HCT116 (cell line): ENCODE results near the gene PGBD5. TPM values are rescaled to one million over a fixed set of nuclear protein-coding genes. Genes with fewer than 3 reads are reported as not detected.

Experiments used
- ATAC-seq: fragments of 200-7000 bp; cut with Tn5 transposase; 2 replicates; pipeline ENCODE4 v1.9.1; 2020; ENCODE audit warnings: mild to moderate bottlenecking, moderate library complexity
- BruUV-seq: library from RNA; stranded (reverse); fragments of 400-500 nt; replicated peaks from 2 replicates; lab custom pipeline; 2021; lab: Mats Ljungman, UMichigan
- CTCF ChIA-PET: fragments of 300-600 bp; sonication (Branson Sonifier 250); formaldehyde crosslinking; loops from one replicate; lab custom pipeline; 2021; ENCODE audit warnings: antibody characterized with exemption; lab: Charles Lee
- POLR2A ChIA-PET: fragments of 300-600, 350-600 bp; sonication (Branson Sonifier 250); formaldehyde crosslinking; loops from one replicate; lab custom pipeline; 2021; ENCODE audit warnings: antibody characterized with exemption; lab: Charles Lee
- RAD21 ChIA-PET, 2 experiments: fragments of 300-600 bp; sonication (Branson Sonifier 250); formaldehyde crosslinking; loops; one replicate each; lab custom pipeline; 2023; ENCODE audit warnings: low total read pairs in 2 of 2; ENCODE audit not compliant: uncharacterized antibody in 2 of 2, unreplicated experiment in 2 of 2, low non-redundant PET in 1 of 2; lab: Charles Lee
- DNase-seq: peaks from one replicate; pipeline ENCODE4 v3.0.0-alpha.2; 2010; ENCODE audit warnings: low read depth, low spot score
- H2AFZ ChIP-seq: fragments of 200-600 bp; shearing (Covaris generic), sonication (generic); 2 replicates; pipeline ENCODE4 v1.6.1; 2017; ENCODE audit warnings: low read depth, mixed run types, mixed read lengths, antibody characterized with exemption, low read length; ENCODE audit not compliant: poor library complexity, severe bottlenecking
- H3K27ac ChIP-seq: 2 replicates; pipeline ENCODE4 v1.5.1; 2012; ENCODE audit warnings: low read depth, low read length
- H3K27me3 ChIP-seq: fragments of 200-600 bp; sonication (generic); 2 replicates; pipeline ENCODE4 v1.6.1; 2016; ENCODE audit warnings: mixed run types, low read length, mixed read lengths; ENCODE audit not compliant: insufficient read depth
- H3K36me3 ChIP-seq, 2 experiments: fragments of 200-500 bp in 1 of 2; fragments of 200-600 bp in 1 of 2; sonication (Bioruptor generic) in 1 of 2; sonication (generic) in 1 of 2; 2 replicates each; pipeline versions ENCODE4 v1.5.1 to v1.6.1; 2014 to 2016; ENCODE audit warnings: low read length in 2 of 2, inconsistent platforms in 1 of 2, mixed read lengths in 1 of 2, mixed run types in 1 of 2; ENCODE audit not compliant: insufficient read depth in 2 of 2, control insufficient read depth in 1 of 2
- H3K4me1 ChIP-seq, 2 experiments: fragments of 200-600 bp in 1 of 2; sonication (generic) in 1 of 2; 2 replicates each; pipeline versions ENCODE4 v1.5.1 to v1.6.1; 2012 to 2017; ENCODE audit warnings: low read length in 2 of 2, inconsistent platforms in 1 of 2, mild to moderate bottlenecking in 1 of 2, mixed read lengths in 1 of 2, mixed run types in 1 of 2, moderate library complexity in 1 of 2; ENCODE audit not compliant: insufficient read depth in 2 of 2, control insufficient read depth in 1 of 2
- H3K4me2 ChIP-seq: fragments of 200-600 bp; sonication (generic); 2 replicates; pipeline ENCODE4 v1.6.1; 2017; ENCODE audit warnings: mixed run types, low read length, mixed read lengths
- H3K4me3 ChIP-seq, 2 experiments: fragments of 200-600 bp in 1 of 2; sonication (generic) in 1 of 2; replicated peaks in 1 of 2; 2 replicates each; pipeline ENCODE4 v1.5.1; 2011 to 2016; ENCODE audit warnings: low read length in 2 of 2, control low read depth in 1 of 2, low read depth in 1 of 2, mild to moderate bottlenecking in 1 of 2, mixed read lengths in 1 of 2, mixed run types in 1 of 2
- H3K79me2 ChIP-seq: fragments of 200-600 bp; sonication (generic); 2 replicates; pipeline ENCODE4 v1.6.1; 2017; ENCODE audit warnings: mild to moderate bottlenecking, mixed run types, low read length, moderate library complexity, mixed read lengths; ENCODE audit not compliant: insufficient read depth
- H3K9ac ChIP-seq: fragments of 200-600 bp; sonication (generic); 2 replicates; pipeline ENCODE4 v1.6.1; 2016; ENCODE audit warnings: low read length, mixed read lengths
- H3K9me2 ChIP-seq: fragments of 200-600 bp; sonication (generic), shearing (Covaris generic); 2 replicates; pipeline ENCODE4 v1.6.1; 2017; ENCODE audit warnings: mixed run types, mild to moderate bottlenecking, moderate library complexity; ENCODE audit not compliant: insufficient read depth
- H3K9me3 ChIP-seq, 2 experiments: fragments of 200-500 bp in 1 of 2; fragments of 200-600 bp in 1 of 2; sonication (Bioruptor generic) in 1 of 2; sonication (generic) in 1 of 2; 2 replicates each; pipeline ENCODE4 v1.6.1; 2014 to 2017; ENCODE audit warnings: low read length in 2 of 2, mixed read lengths in 2 of 2, inconsistent platforms in 1 of 2, low read depth in 1 of 2, mild to moderate bottlenecking in 1 of 2, mixed run types in 1 of 2, moderate library complexity in 1 of 2; ENCODE audit not compliant: control insufficient read depth in 1 of 2, insufficient read depth in 1 of 2
- H4K20me1 ChIP-seq: fragments of 200-600 bp; sonication (generic), shearing (Covaris generic); 2 replicates; pipeline ENCODE4 v1.6.1; 2017; ENCODE audit warnings: mixed run types, mild to moderate bottlenecking, moderate library complexity; ENCODE audit not compliant: insufficient read depth
- ATF3 ChIP-seq: IDR thresholded peaks from 2 replicates; pipeline ENCODE4 v1.6.1; 2012
- CBX3 ChIP-seq: IDR thresholded peaks from 2 replicates; pipeline ENCODE4 v1.6.1; 2012; ENCODE audit warnings: low read depth
- CEBPB ChIP-seq: IDR thresholded peaks from 2 replicates; pipeline ENCODE4 v1.6.1; 2012; ENCODE audit warnings: low read depth
- ELF1 ChIP-seq: IDR thresholded peaks from 2 replicates; pipeline ENCODE4 v1.6.1; 2012; ENCODE audit warnings: low read depth, borderline replicate concordance
- EZH2phosphoT487 ChIP-seq: fragments of 200-600 bp; IDR thresholded peaks from 2 replicates; pipeline ENCODE4 v1.6.1; 2018; ENCODE audit warnings: antibody characterized with exemption, borderline replicate concordance
- MAX ChIP-seq: IDR thresholded peaks from 2 replicates; pipeline ENCODE4 v1.6.1; 2012
- POLR2A ChIP-seq: IDR thresholded peaks from 2 replicates; pipeline ENCODE4 v1.7.0; 2011; ENCODE audit warnings: borderline replicate concordance; ENCODE audit not compliant: insufficient read depth, insufficient read length; ENCODE audit errors: extremely low read depth
- POLR2AphosphoS5 ChIP-seq: IDR thresholded peaks from 2 replicates; pipeline ENCODE4 v1.6.1; 2011; ENCODE audit warnings: mild to moderate bottlenecking, low read depth, low read length, moderate library complexity
- RAD21 ChIP-seq: IDR thresholded peaks from 2 replicates; pipeline ENCODE4 v1.6.1; 2012; ENCODE audit warnings: low read depth, mild to moderate bottlenecking
- SRF ChIP-seq: IDR thresholded peaks from 2 replicates; pipeline ENCODE4 v1.6.1; 2012; ENCODE audit warnings: low read depth
- YY1 ChIP-seq: IDR thresholded peaks from 2 replicates; pipeline ENCODE4 v1.6.1; 2011; ENCODE audit warnings: low read length, low read depth, moderate library complexity, mild to moderate bottlenecking; ENCODE audit not compliant: insufficient replicate concordance; ENCODE audit errors: extremely low read depth
- intact Hi-C: fragments of 100-400 bp; cut with micrococcal nuclease; formaldehyde crosslinking; loops from 2 replicates; pipeline ENCODE4 v1.10.0; 2022
- total RNA-seq: library from RNA; stranded (reverse); gene quantifications from one replicate; pipeline ENCODE4 v1.2.1, GENCODE V29; 2021; ENCODE audit not compliant: unreplicated experiment
- TF ChIP-seq, protein P1 (sequence below): IDR thresholded peaks from 2 replicates; pipeline ENCODE4 v1.6.1; 2011; ENCODE audit warnings: mild to moderate bottlenecking, low read length, moderate library complexity; ENCODE audit not compliant: insufficient replicate concordance; ENCODE audit errors: extremely low read depth

The PGBD5 gene
- total RNA-seq, 1 experiment from 2014 or later = 0.27 TPM

GRCh38 chr1:230379928-230380327 lies 46.2 kb downstream of the PGBD5 start (continued):
- no peak for TF ChIP-seq ATF3
- no peak for TF ChIP-seq RAD21
- TF ChIP-seq POLR2A = no peak

- intact Hi-C loops = no loop called here
Measured at GRCh38 chr1:230379462-230379861, 46.7 kb downstream of the PGBD5 start.

More at GRCh38 chr1:230379462-230379861, 46.7 kb downstream of the PGBD5 start:
- RAD21 ChIA-PET = interaction anchor here in 1 of 2 experiments (0.5 kb wide), 1 partner anchor 14 kb away, joined by 3 read pairs; no protein-coding TSS in a partner anchor
- Histone ChIP-seq H2AFZ (no peak overlapping the region), H3K9me2 (no peaks in the 10 kb centered on the region), H3K27ac (no peak overlapping the region), H3K27me3 (peaks cover 26% of the 10 kb centered on the region), H3K36me3 (no peaks in the 10 kb centered on the region), H3K9ac (no peak overlapping the region), H3K4me2 (no peak overlapping the region), H4K20me1 (no peaks in the 10 kb centered on the region), H3K9me3 (peaks cover 9 to 14% of the 10 kb centered on the region in 2 experiments; a peak in 2 of 4 replicates), H3K4me3 (no peak overlapping the region), H3K79me2 (no peaks in the 10 kb centered on the region), H3K4me1 (0 out of 4 replicates have a peak, but pooled peaks cover 0 to 7% of the 10 kb centered on the region in 2 experiments)
- POLR2A ChIA-PET = no interaction called here
- no peak for DNase-seq
- CTCF ChIA-PET = no interaction called here
- no TSS peak for BruUV-seq
- no peak for ATAC-seq
- no peak for TF ChIP-seq ELF1
- no peak for TF ChIP-seq CBX3
- no peak for TF ChIP-seq MAX
- no peak for TF ChIP-seq YY1
- no peak for TF ChIP-seq POLR2AphosphoS5
- TF ChIP-seq EZH2phosphoT487 = no peak
- TF ChIP-seq CEBPB = no peak
- no peak for TF ChIP-seq POLR2A
- TF ChIP-seq, protein P1, sequence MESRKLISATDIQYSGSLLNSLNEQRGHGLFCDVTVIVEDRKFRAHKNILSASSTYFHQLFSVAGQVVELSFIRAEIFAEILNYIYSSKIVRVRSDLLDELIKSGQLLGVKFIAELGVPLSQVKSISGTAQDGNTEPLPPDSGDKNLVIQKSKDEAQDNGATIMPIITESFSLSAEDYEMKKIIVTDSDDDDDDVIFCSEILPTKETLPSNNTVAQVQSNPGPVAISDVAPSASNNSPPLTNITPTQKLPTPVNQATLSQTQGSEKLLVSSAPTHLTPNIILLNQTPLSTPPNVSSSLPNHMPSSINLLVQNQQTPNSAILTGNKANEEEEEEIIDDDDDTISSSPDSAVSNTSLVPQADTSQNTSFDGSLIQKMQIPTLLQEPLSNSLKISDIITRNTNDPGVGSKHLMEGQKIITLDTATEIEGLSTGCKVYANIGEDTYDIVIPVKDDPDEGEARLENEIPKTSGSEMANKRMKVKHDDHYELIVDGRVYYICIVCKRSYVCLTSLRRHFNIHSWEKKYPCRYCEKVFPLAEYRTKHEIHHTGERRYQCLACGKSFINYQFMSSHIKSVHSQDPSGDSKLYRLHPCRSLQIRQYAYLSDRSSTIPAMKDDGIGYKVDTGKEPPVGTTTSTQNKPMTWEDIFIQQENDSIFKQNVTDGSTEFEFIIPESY = no peak
- no peak for TF ChIP-seq SRF
